CD4-positive, alpha-beta T cell (primary cell): ENCODE data around the gene CTNNA3. TPM values are rescaled to one million over a fixed set of nuclear protein-coding genes. Genes with fewer than 3 reads are reported as not detected.

Source experiments
- ATAC-seq: fragments of 200-7000 bp; cut with Tn5 transposase; one replicate; pipeline ENCODE4 v1.10.0; 2022; ENCODE audit warnings: mild to moderate bottlenecking; ENCODE audit not compliant: poor library complexity
- CTCF ChIA-PET: fragments of 350-600 bp; sonication (Branson Sonifier 250); formaldehyde crosslinking; loops from one replicate; lab custom pipeline; 2021; ENCODE audit warnings: antibody characterized with exemption, inconsistent platforms; lab: Charles Lee
- POLR2A ChIA-PET: fragments of 350-600 bp; sonication (Branson Sonifier 250); formaldehyde crosslinking; loops from one replicate; lab custom pipeline; 2021; ENCODE audit warnings: antibody characterized with exemption, inconsistent platforms; lab: Charles Lee
- DNase-seq, 14 experiments: peaks; one replicate each; pipeline ENCODE4 v3.0.0-alpha.2; 2013 to 2020; ENCODE audit warnings: mixed read lengths in 2 of 14
- H3K27ac ChIP-seq, 2 donors: one replicate each; pipeline versions ENCODE4 v1.5.1 to v1.7.0; 2013; ENCODE audit warnings: low read length in 2 of 2, low read depth in 1 of 2, mild to moderate bottlenecking in 1 of 2
- H3K27me3 ChIP-seq, 2 experiments: 1 replicate in 1 of 2; 2 replicates in 1 of 2; pipeline versions ENCODE4 v1.6.1 to v1.7.0; 2013; ENCODE audit warnings: low read length in 2 of 2, control low read depth in 1 of 2, mild to moderate bottlenecking in 1 of 2, moderate library complexity in 1 of 2; ENCODE audit not compliant: insufficient read depth in 2 of 2, control insufficient read depth in 1 of 2
- H3K36me3 ChIP-seq: one replicate; pipeline ENCODE4 v1.6.1; 2013; ENCODE audit warnings: low read length, control low read depth; ENCODE audit not compliant: insufficient read depth
- H3K4me1 ChIP-seq: one replicate; pipeline ENCODE4 v1.6.1; 2013; ENCODE audit warnings: low read length, control low read depth; ENCODE audit not compliant: insufficient read depth
- H3K4me3 ChIP-seq: one replicate; pipeline ENCODE4 v1.5.1; 2013; ENCODE audit warnings: mild to moderate bottlenecking, low read length, moderate library complexity
- H3K9me3 ChIP-seq, 2 experiments: 1 replicate in 1 of 2; 2 replicates in 1 of 2; pipeline versions ENCODE4 v1.6.1 to v1.7.0; 2013; ENCODE audit warnings: low read length in 2 of 2, mild to moderate bottlenecking in 2 of 2, control low read depth in 1 of 2, moderate library complexity in 1 of 2; ENCODE audit not compliant: control insufficient read depth in 1 of 2, insufficient read depth in 1 of 2
- H3K27ac Mint-ChIP-seq: one replicate; pipeline ENCODE4 v1.8.0; 2020; ENCODE audit warnings: mixed read lengths
- H3K27me3 Mint-ChIP-seq: one replicate; pipeline ENCODE4 v1.8.0; 2021; ENCODE audit warnings: mixed read lengths
- H3K36me3 Mint-ChIP-seq: one replicate; pipeline ENCODE4 v1.8.0; 2021; ENCODE audit warnings: low read depth, mixed read lengths
- H3K4me1 Mint-ChIP-seq: one replicate; pipeline ENCODE4 v1.8.0; 2021; ENCODE audit warnings: low read depth, mixed read lengths
- H3K4me3 Mint-ChIP-seq: one replicate; pipeline ENCODE4 v1.8.0; 2020; ENCODE audit warnings: mild to moderate bottlenecking, mixed read lengths
- H3K9me3 Mint-ChIP-seq: one replicate; pipeline ENCODE4 v1.8.0; 2020; ENCODE audit warnings: mixed read lengths
- intact Hi-C, 2 experiments: fragments of 100-400 bp; cut with DNase I in 1 of 2; cut with micrococcal nuclease in 1 of 2; formaldehyde crosslinking; loops; one replicate each; pipeline versions ENCODE4 v1.15.1 to v1.9.0; 2023 to 2025; cut with DNase I, micrococcal nuclease
- total RNA-seq, 174 experiments: library from RNA in 2 of 174; stranded (reverse) in 2 of 174; gene quantifications; one replicate each; pipeline ENCODE4 v1.2.3 and lab custom pipeline; 2021 to 2026
- TF ChIP-seq, protein P1 (sequence below): fragments of 200-600 bp; IDR thresholded peaks from one replicate; pipeline ENCODE4 v1.8.0; 2022; ENCODE audit warnings: antibody characterized with exemption, mild to moderate bottlenecking

Gene CTNNA3
- total RNA-seq, 2 experiments from 2014 or later: 0.80 TPM; not detected in 1

DNA sequence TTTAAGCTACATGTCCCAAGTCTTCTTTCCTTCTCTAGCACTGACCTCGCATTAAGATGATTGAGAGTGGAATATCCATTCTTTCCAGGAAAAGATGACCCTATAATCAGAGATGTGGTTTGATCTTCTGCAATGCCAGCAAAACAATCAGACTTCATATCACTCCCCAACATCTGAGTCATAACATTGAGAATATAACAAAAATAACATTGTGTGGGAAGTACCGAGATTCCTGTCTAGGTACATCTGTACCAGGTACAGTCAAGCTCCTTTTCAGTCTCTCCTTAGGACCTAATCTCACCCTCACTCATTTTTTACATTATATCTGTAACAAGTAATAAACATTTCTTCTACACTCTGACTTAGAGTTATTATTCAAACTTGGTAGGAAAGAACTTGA lies 568.6 kb downstream of the CTNNA3 start:
- no peak overlapping the region for H3K4me3 Mint-ChIP-seq

GRCh38 chr10:67119651-67120050 lies 576.3 kb downstream of the CTNNA3 start:
- no peak for DNase-seq
- no peaks in the 10 kb centered on the region for H3K36me3 ChIP-seq
- CTCF ChIA-PET: no interaction called here
- H3K27me3 ChIP-seq: no peaks in the 10 kb centered on the region
- H3K4me3 ChIP-seq: no peak overlapping the region
- H3K36me3 Mint-ChIP-seq: no peaks in the 10 kb centered on the region
- no peaks in the 10 kb centered on the region for H3K9me3 ChIP-seq
- TF ChIP-seq, protein P1, sequence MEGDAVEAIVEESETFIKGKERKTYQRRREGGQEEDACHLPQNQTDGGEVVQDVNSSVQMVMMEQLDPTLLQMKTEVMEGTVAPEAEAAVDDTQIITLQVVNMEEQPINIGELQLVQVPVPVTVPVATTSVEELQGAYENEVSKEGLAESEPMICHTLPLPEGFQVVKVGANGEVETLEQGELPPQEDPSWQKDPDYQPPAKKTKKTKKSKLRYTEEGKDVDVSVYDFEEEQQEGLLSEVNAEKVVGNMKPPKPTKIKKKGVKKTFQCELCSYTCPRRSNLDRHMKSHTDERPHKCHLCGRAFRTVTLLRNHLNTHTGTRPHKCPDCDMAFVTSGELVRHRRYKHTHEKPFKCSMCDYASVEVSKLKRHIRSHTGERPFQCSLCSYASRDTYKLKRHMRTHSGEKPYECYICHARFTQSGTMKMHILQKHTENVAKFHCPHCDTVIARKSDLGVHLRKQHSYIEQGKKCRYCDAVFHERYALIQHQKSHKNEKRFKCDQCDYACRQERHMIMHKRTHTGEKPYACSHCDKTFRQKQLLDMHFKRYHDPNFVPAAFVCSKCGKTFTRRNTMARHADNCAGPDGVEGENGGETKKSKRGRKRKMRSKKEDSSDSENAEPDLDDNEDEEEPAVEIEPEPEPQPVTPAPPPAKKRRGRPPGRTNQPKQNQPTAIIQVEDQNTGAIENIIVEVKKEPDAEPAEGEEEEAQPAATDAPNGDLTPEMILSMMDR: no peak
- no peaks in the 10 kb centered on the region for H3K4me1 ChIP-seq
- no peaks in the 10 kb centered on the region for H3K4me1 Mint-ChIP-seq
- no peaks in the 10 kb centered on the region for H3K27me3 Mint-ChIP-seq
- H3K9me3 Mint-ChIP-seq: no peaks in the 10 kb centered on the region
- intact Hi-C loops: no loop called here
- no peak overlapping the region for H3K27ac Mint-ChIP-seq
- no peak overlapping the region for H3K27ac ChIP-seq
- no peak overlapping the region for H3K4me3 Mint-ChIP-seq
- ATAC-seq: no peak
- POLR2A ChIA-PET: no interaction called here

More for the DNA sequence above, 568.6 kb downstream of the CTNNA3 start:
- no peaks in the 10 kb centered on the region for H3K9me3 ChIP-seq
- ATAC-seq: no peak
- ChIA-PET CTCF (no interaction called here), POLR2A (no interaction called here)
- H3K36me3 Mint-ChIP-seq: no peaks in the 10 kb centered on the region
- H3K27me3 ChIP-seq: no peaks in the 10 kb centered on the region
- H3K9me3 Mint-ChIP-seq: no peaks in the 10 kb centered on the region
- intact Hi-C loops: no loop called here
- H3K27me3 Mint-ChIP-seq: no peaks in the 10 kb centered on the region
- DNase-seq: no peak
- TF ChIP-seq, protein P1: no peak
- H3K4me1 ChIP-seq: no peaks in the 10 kb centered on the region
- H3K4me1 Mint-ChIP-seq: no peaks in the 10 kb centered on the region
- H3K36me3 ChIP-seq: no peaks in the 10 kb centered on the region
- H3K4me3 ChIP-seq: no peak overlapping the region
- no peak overlapping the region for H3K27ac Mint-ChIP-seq
- no peak overlapping the region for H3K27ac ChIP-seq

DNA sequence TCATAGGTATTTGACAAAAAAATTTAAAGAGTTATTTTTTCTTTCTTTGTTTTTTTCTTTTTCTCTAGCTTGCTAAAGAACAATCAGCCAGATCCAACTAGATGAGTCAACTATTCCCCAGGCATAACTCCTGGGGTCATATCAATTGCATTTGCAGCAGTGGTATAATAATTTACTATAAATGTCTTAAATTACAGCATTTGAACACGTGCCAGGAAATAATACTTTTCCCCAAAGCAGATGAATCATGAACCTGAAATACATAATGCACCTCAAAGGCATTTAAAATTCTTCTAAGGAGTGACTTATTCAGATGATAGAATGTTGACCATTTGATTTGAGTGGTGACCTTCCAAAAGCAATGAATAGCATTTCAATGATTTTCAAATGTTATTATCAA lies 580.0 kb downstream of the CTNNA3 start:
- H3K36me3 ChIP-seq: no peaks in the 10 kb centered on the region
- no peaks in the 10 kb centered on the region for H3K27me3 ChIP-seq
- Mint-ChIP-seq H3K36me3 (no peaks in the 10 kb centered on the region), H3K4me1 (no peaks in the 10 kb centered on the region), H3K27me3 (no peaks in the 10 kb centered on the region), H3K4me3 (no peak overlapping the region), H3K27ac (no peak overlapping the region), H3K9me3 (no peaks in the 10 kb centered on the region)
- ATAC-seq (no peak), DNase-seq (no peak)
- H3K4me1 ChIP-seq: no peaks in the 10 kb centered on the region
- TF ChIP-seq, protein P1: no peak
- no peak overlapping the region for H3K4me3 ChIP-seq
- POLR2A ChIA-PET: no interaction called here
- H3K27ac ChIP-seq: no peak overlapping the region
- CTCF ChIA-PET: no interaction called here
- intact Hi-C loops: no loop called here
- no peaks in the 10 kb centered on the region for H3K9me3 ChIP-seq
